T-helper 2 cell (primary cell): ENCODE measurements around the gene PPFIA1.

Experiments used
- DNase-seq, 5 experiments: peaks; one replicate each; pipeline versions ENCODE4 v3.0.0 to v3.0.0-alpha.2; 2012 to 2022

The PPFIA1 gene

GRCh38 chr11:70298243-70298915 lies 27.9 kb downstream of the PPFIA1 start:
- no peak for DNase-seq

- no peak for DNase-seq
These were observed 29.1 kb downstream of the PPFIA1 start for GRCh38 chr11:70299636-70300035.

GRCh38 chr11:70301191-70301590 lies 30.7 kb downstream of the PPFIA1 start:
- no peak for DNase-seq

GRCh38 chr11:70301721-70302418 lies 31.4 kb downstream of the PPFIA1 start:
- DNase-seq, result no peak

GRCh38 chr11:70302419-70302752 lies 31.9 kb downstream of the PPFIA1 start:
- DNase-seq, result no peak

GRCh38 chr11:70303070-70303469 lies 32.6 kb downstream of the PPFIA1 start:
- DNase-seq, result no peak

GRCh38 chr11:70304208-70304603 lies 33.7 kb downstream of the PPFIA1 start:
- DNase-seq, result no peak

GRCh38 chr11:70305501-70305900 lies 35.0 kb downstream of the PPFIA1 start:
- no peak for DNase-seq

- DNase-seq, result no peak
These were observed 36.1 kb downstream of the PPFIA1 start for GRCh38 chr11:70306586-70307033.

- no peak for DNase-seq
These were observed 36.7 kb downstream of the PPFIA1 start for GRCh38 chr11:70307176-70307575.

GRCh38 chr11:70311616-70312015 lies 41.1 kb downstream of the PPFIA1 start:
- no peak for DNase-seq

- DNase-seq, result no peak
These were observed 42.2 kb downstream of the PPFIA1 start for GRCh38 chr11:70312401-70313357.

- no peak for DNase-seq
These were observed 43.5 kb downstream of the PPFIA1 start for GRCh38 chr11:70313945-70314344.

- no peak for DNase-seq
These were observed 44.2 kb downstream of the PPFIA1 start for GRCh38 chr11:70314730-70315129.

- no peak for DNase-seq
These were observed 45.2 kb downstream of the PPFIA1 start for GRCh38 chr11:70315716-70316115.

GRCh38 chr11:70317581-70318305 lies 47.3 kb downstream of the PPFIA1 start:
- no peak for DNase-seq

GRCh38 chr11:70319396-70320076 lies 49.0 kb downstream of the PPFIA1 start:
- DNase-seq, result no peak

GRCh38 chr11:70322666-70323065 lies 52.2 kb downstream of the PPFIA1 start:
- no peak for DNase-seq

GRCh38 chr11:70323806-70324205 lies 53.3 kb downstream of the PPFIA1 start:
- no peak for DNase-seq

- no peak for DNase-seq
These were observed 54.1 kb downstream of the PPFIA1 start for GRCh38 chr11:70324376-70325115.

GRCh38 chr11:70325824-70326223 lies 55.3 kb downstream of the PPFIA1 start:
- DNase-seq, result no peak
